ENCODE results near the gene BANF2. TPM values are rescaled to one million over a fixed set of nuclear protein-coding genes. Genes with fewer than 3 reads are reported as not detected.
"Not testable (repeated sequence)": the region's sequence is repeated elsewhere in the genome, so short reads cannot be mapped to it uniquely, and the experiment has no call there.

The BANF2 gene
- total and polyA plus RNA-seq, 9 donors: not detected

DNA sequence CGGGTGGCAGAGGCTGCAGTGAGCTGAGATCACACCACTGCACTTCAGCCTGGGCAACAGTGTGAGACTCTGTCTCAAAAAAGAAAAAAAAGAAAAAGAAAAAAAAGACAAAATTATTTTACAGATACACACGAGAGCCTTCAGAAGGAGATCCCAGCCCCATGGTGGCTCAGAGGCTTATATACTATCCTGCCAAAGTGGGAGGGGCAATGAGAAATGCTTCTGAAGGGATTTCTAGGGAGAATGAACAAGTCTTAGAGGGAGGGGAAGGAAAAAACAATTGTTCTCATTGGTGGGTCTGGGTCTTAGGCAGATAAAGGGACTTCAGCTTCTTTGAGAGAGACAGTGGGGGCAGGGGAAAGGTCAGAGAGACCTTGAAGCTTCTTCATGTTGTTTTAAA, 76.8 kb downstream of the BANF2 start:
- 48 to 72% (median 52%) methylated on average over 2 of the region's 2 CpGs for WGBS, 3 donors
- no peak overlapping the region for H3K27ac ChIP-seq

DNA sequence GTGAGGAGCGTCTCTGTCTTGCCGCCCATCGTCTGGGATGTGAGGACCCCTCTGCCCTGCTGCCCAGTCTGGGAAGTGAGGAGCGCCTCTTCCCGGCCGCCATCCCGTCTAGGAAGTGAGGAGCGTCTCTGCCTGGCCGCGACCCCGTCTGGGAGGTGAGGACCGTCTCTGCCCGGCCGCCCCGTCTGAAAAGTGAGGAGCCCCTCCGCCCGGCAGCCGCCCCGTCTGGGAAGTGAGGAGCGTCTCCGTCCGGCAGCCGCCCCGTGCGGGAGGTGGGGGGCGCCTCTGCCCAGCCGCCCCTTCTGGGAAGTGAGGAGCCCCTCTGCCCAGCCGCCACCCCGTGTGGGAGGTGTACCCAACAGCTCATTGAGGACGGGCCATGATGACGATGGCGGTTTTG, 79.2 kb downstream of the BANF2 start:
- H3K4me1 ChIP-seq (ENCODE audit: insufficient read depth); H3K27me3 ChIP-seq; H3K4me3 ChIP-seq; H3K36me3 ChIP-seq; DNase-seq; intact Hi-C loops (cut with DNase I); H3K9me3 ChIP-seq; H3K27ac ChIP-seq: not testable (repeated sequence)
- 93 to 95% (median 95%) methylated on average over 31 to 32 of the region's 32 CpGs for WGBS, 3 donors

More for the DNA sequence above, 76.8 kb downstream of the BANF2 start:
- H3K9me3 ChIP-seq: no peaks in the 10 kb centered on the region
- H3K4me3 ChIP-seq: no peak overlapping the region
- intact Hi-C loops (cut with DNase I): no loop called here
- no peaks in the 10 kb centered on the region for H3K27me3 ChIP-seq
- TF ChIP-seq, protein P1, sequence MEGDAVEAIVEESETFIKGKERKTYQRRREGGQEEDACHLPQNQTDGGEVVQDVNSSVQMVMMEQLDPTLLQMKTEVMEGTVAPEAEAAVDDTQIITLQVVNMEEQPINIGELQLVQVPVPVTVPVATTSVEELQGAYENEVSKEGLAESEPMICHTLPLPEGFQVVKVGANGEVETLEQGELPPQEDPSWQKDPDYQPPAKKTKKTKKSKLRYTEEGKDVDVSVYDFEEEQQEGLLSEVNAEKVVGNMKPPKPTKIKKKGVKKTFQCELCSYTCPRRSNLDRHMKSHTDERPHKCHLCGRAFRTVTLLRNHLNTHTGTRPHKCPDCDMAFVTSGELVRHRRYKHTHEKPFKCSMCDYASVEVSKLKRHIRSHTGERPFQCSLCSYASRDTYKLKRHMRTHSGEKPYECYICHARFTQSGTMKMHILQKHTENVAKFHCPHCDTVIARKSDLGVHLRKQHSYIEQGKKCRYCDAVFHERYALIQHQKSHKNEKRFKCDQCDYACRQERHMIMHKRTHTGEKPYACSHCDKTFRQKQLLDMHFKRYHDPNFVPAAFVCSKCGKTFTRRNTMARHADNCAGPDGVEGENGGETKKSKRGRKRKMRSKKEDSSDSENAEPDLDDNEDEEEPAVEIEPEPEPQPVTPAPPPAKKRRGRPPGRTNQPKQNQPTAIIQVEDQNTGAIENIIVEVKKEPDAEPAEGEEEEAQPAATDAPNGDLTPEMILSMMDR (IDR thresholded peaks at IDR 0.05): no peak
- TF ChIP-seq EP300 (IDR thresholded peaks at IDR 0.05) (no peak), POLR2A (IDR thresholded peaks at IDR 0.05) (no peak)
- DNase-seq: no peak
- H3K4me1 ChIP-seq (ENCODE audit: insufficient read depth): no peaks in the 10 kb centered on the region
- H3K36me3 ChIP-seq: no peaks in the 10 kb centered on the region

DNA sequence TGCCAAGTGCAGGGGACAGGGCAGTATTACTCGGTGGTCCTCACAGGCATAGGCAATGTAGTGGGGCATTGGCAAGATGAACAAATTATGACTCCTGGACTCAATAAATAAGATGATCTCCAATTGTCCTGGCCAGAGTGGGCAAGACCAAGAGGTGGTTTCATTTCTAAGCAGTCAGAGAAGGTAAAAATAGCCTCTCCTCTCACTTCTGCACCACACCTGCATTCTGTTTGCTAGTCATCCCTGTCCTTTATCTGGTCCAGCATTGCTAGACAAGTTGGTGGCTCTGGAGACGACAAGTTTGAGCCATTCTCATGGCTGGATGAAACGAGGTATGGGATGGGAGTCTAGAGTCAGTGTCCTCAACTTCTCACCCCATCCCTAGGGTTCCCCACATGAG, 83.0 kb downstream of the BANF2 start:
- Histone ChIP-seq H3K27me3 (no peaks in the 10 kb centered on the region), H3K4me3 (no peak overlapping the region), H3K36me3 (no peaks in the 10 kb centered on the region), H3K9me3 (no peaks in the 10 kb centered on the region), H3K27ac (no peak overlapping the region), H3K4me1 (ENCODE audit: insufficient read depth) (peaks cover 2% of the 10 kb centered on the region)
- TF ChIP-seq EP300 (IDR thresholded peaks at IDR 0.05): no peak
- TF ChIP-seq, protein P1 (IDR thresholded peaks at IDR 0.05): no peak
- TF ChIP-seq POLR2A (IDR thresholded peaks at IDR 0.05): no peak
- DNase-seq: no peak
- intact Hi-C loops (cut with DNase I): loop anchor here in 1 of 4 donors (10.0 kb wide), 1 partner anchor 92 kb away; no protein-coding TSS in a partner anchor
- 54 to 75% (median 64%) methylated on average over 3 of the region's 3 CpGs for WGBS, 3 donors

DNA sequence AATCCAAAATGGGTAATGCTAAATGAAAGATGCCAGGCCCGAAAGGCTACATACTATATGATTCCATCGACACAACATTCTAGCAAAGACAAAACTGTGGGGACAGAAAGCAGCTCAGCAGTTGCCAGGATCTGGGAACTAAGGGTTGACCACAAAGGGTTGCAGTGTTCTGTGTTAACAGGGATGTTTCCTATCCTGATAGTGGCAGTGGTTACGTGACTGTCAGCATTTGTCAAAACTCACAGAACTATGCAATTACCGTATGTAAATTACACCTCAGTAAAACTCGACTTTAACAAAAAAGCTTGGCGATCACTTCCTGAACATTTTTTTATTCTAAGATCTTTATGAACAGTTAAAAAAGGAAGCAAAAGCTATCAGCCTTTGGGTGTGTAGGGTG, 83.9 kb downstream of the BANF2 start:
- no peaks in the 10 kb centered on the region for H3K27me3 ChIP-seq
- no peaks in the 10 kb centered on the region for H3K9me3 ChIP-seq
- intact Hi-C loops (cut with DNase I): loop anchor here in 1 of 4 donors (10.0 kb wide), 1 partner anchor 91 kb away; no protein-coding TSS in a partner anchor
- 81 to 85% (median 82%) methylated on average over 6 of the region's 6 CpGs for WGBS, 3 donors
- no peak for DNase-seq
- H3K4me1 ChIP-seq (ENCODE audit: insufficient read depth): peaks cover 2% of the 10 kb centered on the region
- no peak overlapping the region for H3K4me3 ChIP-seq
- no peak for TF ChIP-seq POLR2A (IDR thresholded peaks at IDR 0.05)
- no peak for TF ChIP-seq EP300 (IDR thresholded peaks at IDR 0.05)
- TF ChIP-seq, protein P1 (IDR thresholded peaks at IDR 0.05): no peak
- no peaks in the 10 kb centered on the region for H3K36me3 ChIP-seq
- H3K27ac ChIP-seq: no peak overlapping the region

DNA sequence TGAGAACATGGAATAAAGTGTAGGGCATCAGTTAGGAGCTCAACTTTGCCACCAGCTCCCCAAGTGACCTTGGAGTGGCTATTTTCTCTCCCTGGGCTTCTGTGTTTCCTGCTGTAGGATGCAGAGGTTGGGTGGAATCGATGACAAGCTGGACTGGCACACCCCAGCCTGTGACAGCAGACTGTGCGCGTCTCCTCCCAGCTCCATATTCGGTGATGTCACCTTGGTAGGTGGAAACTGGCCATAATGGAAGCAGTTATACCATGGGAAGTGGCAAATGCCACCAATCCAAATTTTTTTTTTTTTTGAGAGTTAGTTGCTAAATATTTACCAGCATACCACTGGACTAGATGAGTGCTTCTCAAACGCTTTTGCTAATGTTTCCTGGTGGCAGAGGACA, 85.2 kb downstream of the BANF2 start:
- peaks cover 2% of the 10 kb centered on the region for H3K4me1 ChIP-seq (ENCODE audit: insufficient read depth)
- H3K9me3 ChIP-seq: no peaks in the 10 kb centered on the region
- no peak for TF ChIP-seq POLR2A (IDR thresholded peaks at IDR 0.05)
- TF ChIP-seq EP300 (IDR thresholded peaks at IDR 0.05): no peak
- TF ChIP-seq, protein P1 (IDR thresholded peaks at IDR 0.05): no peak
- H3K27me3 ChIP-seq: no peaks in the 10 kb centered on the region
- H3K27ac ChIP-seq: peak overlapping the region in 1 of 2 donors; percentile 83
- H3K4me3 ChIP-seq: no peak overlapping the region
- H3K36me3 ChIP-seq: no peaks in the 10 kb centered on the region
- DNase-seq: no peak
- intact Hi-C loops (cut with DNase I): loop anchor here in 1 of 4 donors (10.0 kb wide), 1 partner anchor 90 kb away; no protein-coding TSS in a partner anchor
- 84 to 98% (median 95%) methylated on average over 5 of the region's 5 CpGs for WGBS, 3 donors

Other genes starting within 250 kb of the BANF2 start
- gene BFSP1, start 168.6 kb upstream of the BANF2 start, total RNA-seq: 1 to 10 TPM in 6 of 7 donors, under 1 TPM in 1; 0.92 to 4.9 (median 1.3) TPM
- gene BFSP1, start 168.6 kb upstream of the BANF2 start, polyA plus RNA-seq: 1 to 10 TPM; 1.5 to 4.1 TPM
- 100 to 1,000 TPM; 162 to 429 (median 299) TPM for gene DSTN, start 129.9 kb upstream of the BANF2 start, total RNA-seq
- gene DSTN, start 129.9 kb upstream of the BANF2 start, polyA plus RNA-seq: 1,000 to 10,000 TPM in 1 of 2 donors, 100 to 1,000 TPM in 1; 404 to 1,033 TPM
- 100 to 1,000 TPM in 2 of 7 donors, 10 to 100 TPM in 5; 29.2 to 159 (median 96.2) TPM for gene RRBP1, start 17.7 kb upstream of the BANF2 start, total RNA-seq
- 10 to 100 TPM; 51.8 to 64.4 TPM for gene RRBP1, start 17.7 kb upstream of the BANF2 start, polyA plus RNA-seq

Measured in ovary (tissue), 9 donors.